Endothelial cell of umbilical vein (primary cell): Measurements from ENCODE around the gene TIAM1. TPM values are rescaled to one million over a fixed set of nuclear protein-coding genes. Genes with fewer than 3 reads are reported as not detected.

Experiments
- BruUV-seq: library from RNA; stranded (reverse); fragments of 400-500 nt; replicated peaks from 2 replicates; lab custom pipeline; 2021; lab: Mats Ljungman, UMichigan
- CTCF ChIA-PET: fragments of 300-600, 350-600 bp; sonication (Branson Sonifier 250); formaldehyde crosslinking; loops from one replicate; lab custom pipeline; 2021; ENCODE audit warnings: antibody characterized with exemption, inconsistent platforms; lab: Charles Lee
- POLR2A ChIA-PET: fragments of 300-600, 350-600 bp; sonication (Branson Sonifier 250); formaldehyde crosslinking; loops from one replicate; lab custom pipeline; 2021; ENCODE audit warnings: antibody characterized with exemption, inconsistent platforms; lab: Charles Lee
- DNase-seq: peaks from one replicate; pipeline ENCODE4 v3.0.0-alpha.2; 2011; ENCODE audit warnings: low read depth, low spot score
- FAIRE-seq: peaks from 2 replicates; lab custom pipeline; 2011; peaks lifted over from hg19 to GRCh38; lab: Jason Lieb, UNC
- H2AFZ ChIP-seq: 2 replicates; pipeline ENCODE4 v1.6.0; 2012; ENCODE audit warnings: low read depth, low read length, control low read depth, inconsistent platforms
- H3K27ac ChIP-seq: 2 replicates; pipeline ENCODE4 v1.5.1; 2011; ENCODE audit warnings: low read depth, mild to moderate bottlenecking, control low read depth, low read length, moderate library complexity; ENCODE audit not compliant: insufficient read depth
- H3K27me3 ChIP-seq, 2 experiments: 2 replicates each; pipeline versions ENCODE4 v1.6.0 to v1.6.1; 2011; ENCODE audit warnings: low read length in 2 of 2, mixed read lengths in 1 of 2; ENCODE audit not compliant: control insufficient read depth in 2 of 2, insufficient read depth in 2 of 2
- H3K36me3 ChIP-seq, 2 experiments: 2 replicates in 1 of 2; 3 replicates in 1 of 2; pipeline ENCODE4 v1.5.1; 2011; ENCODE audit warnings: low read length in 2 of 2, mild to moderate bottlenecking in 1 of 2, moderate library complexity in 1 of 2; ENCODE audit not compliant: control insufficient read depth in 2 of 2, insufficient read depth in 2 of 2; ENCODE audit errors: extremely low read depth in 1 of 2
- H3K4me1 ChIP-seq: 3 replicates; pipeline ENCODE4 v1.5.1; 2011; ENCODE audit warnings: mild to moderate bottlenecking, low read length; ENCODE audit not compliant: control insufficient read depth, insufficient read depth; ENCODE audit errors: extremely low read depth
- H3K4me2 ChIP-seq: 2 replicates; pipeline ENCODE4 v1.6.1; 2011; ENCODE audit warnings: low read length, control low read depth, mixed read lengths; ENCODE audit not compliant: insufficient read depth
- H3K4me3 ChIP-seq, 3 experiments: fragments of 200-600 bp in 1 of 3; sonication (generic), shearing (Covaris generic) in 1 of 3; replicated peaks in 1 of 3; 2 replicates each; pipeline ENCODE4 v1.5.1; 2011 to 2016; ENCODE audit warnings: control low read depth in 3 of 3, low read length in 3 of 3, mild to moderate bottlenecking in 2 of 3, inconsistent platforms in 1 of 3, low read depth in 1 of 3, moderate library complexity in 1 of 3; ENCODE audit not compliant: insufficient read depth in 1 of 3
- H3K79me2 ChIP-seq: 2 replicates; pipeline ENCODE4 v1.6.0; 2012; ENCODE audit warnings: low read length, inconsistent platforms; ENCODE audit not compliant: control insufficient read depth, insufficient read depth
- H3K9ac ChIP-seq: replicated peaks from 2 replicates; pipeline ENCODE3; 2011; ENCODE audit warnings: low read length, control low read depth; ENCODE audit not compliant: insufficient read depth; ENCODE audit errors: extremely low read depth
- H3K9me1 ChIP-seq: replicated peaks from 3 replicates; pipeline ENCODE4 v1.6.0; 2011; ENCODE audit warnings: mild to moderate bottlenecking, low read length; ENCODE audit not compliant: control insufficient read depth, insufficient read depth; ENCODE audit errors: extremely low read depth
- H3K9me3 ChIP-seq: replicated peaks from 2 replicates; pipeline ENCODE4 v1.5.1; 2012; ENCODE audit warnings: low read length, inconsistent platforms; ENCODE audit not compliant: control insufficient read depth, insufficient read depth
- H4K20me1 ChIP-seq: replicated peaks from 2 replicates; pipeline ENCODE3; 2011; ENCODE audit warnings: mild to moderate bottlenecking, low read length; ENCODE audit not compliant: control insufficient read depth, insufficient read depth; ENCODE audit errors: extremely low read depth
- CTCF ChIP-seq, 2 donors: IDR thresholded peaks; 1 replicate in 1 of 2; 2 replicates in 1 of 2; pipeline ENCODE4 v1.5.1; 2011; ENCODE audit warnings: low read length in 2 of 2, mild to moderate bottlenecking in 2 of 2, moderate library complexity in 2 of 2, control low read depth in 1 of 2, inconsistent platforms in 1 of 2, low read depth in 1 of 2; ENCODE audit not compliant: insufficient read depth in 1 of 2; ENCODE audit errors: extremely low read depth in 1 of 2
- EZH2 ChIP-seq: IDR thresholded peaks from 2 replicates; pipeline ENCODE4 v1.6.1; 2012; ENCODE audit warnings: borderline replicate concordance, low read depth, mild to moderate bottlenecking, moderate library complexity, low read length, inconsistent platforms; ENCODE audit not compliant: severe bottlenecking
- FOS ChIP-seq: IDR thresholded peaks from 2 replicates; pipeline ENCODE4 v1.6.1; 2011; ENCODE audit warnings: mild to moderate bottlenecking, low read length, moderate library complexity, borderline replicate concordance; ENCODE audit not compliant: insufficient read depth
- GATA2 ChIP-seq: IDR thresholded peaks from 2 replicates; pipeline ENCODE4 v1.7.0; 2011; ENCODE audit warnings: low read depth, mild to moderate bottlenecking, moderate library complexity, mixed read lengths, low read length; ENCODE audit not compliant: insufficient read length, insufficient read depth
- JUN ChIP-seq: IDR thresholded peaks from 2 replicates; pipeline ENCODE4 v1.6.1; 2011; ENCODE audit warnings: borderline replicate concordance, low read depth; ENCODE audit not compliant: insufficient read length, insufficient read depth
- MYC ChIP-seq: IDR thresholded peaks from one replicate; pipeline ENCODE4 v1.6.1; 2011; ENCODE audit warnings: mild to moderate bottlenecking, low read depth, low read length
- POLR2A ChIP-seq: IDR thresholded peaks from 2 replicates; pipeline ENCODE4 v1.6.1; 2012; ENCODE audit warnings: low read depth, mild to moderate bottlenecking, control low read depth, low read length
- POLR2AphosphoS5 ChIP-seq: IDR thresholded peaks from 2 replicates; pipeline ENCODE4 v1.6.1; 2012; ENCODE audit warnings: low read depth, mild to moderate bottlenecking, control low read depth, low read length, moderate library complexity; ENCODE audit not compliant: insufficient read depth
- dilution Hi-C: fragments of 300-500 bp; cut with MboI; formaldehyde crosslinking; loops from one replicate; pipeline ENCODE4 v1.15.0; 2019; ENCODE audit warnings: low sequenced_read_pairs; ENCODE audit not compliant: extremely low pct_ligation_motif_present
- intact Hi-C: fragments of 100-400 bp; cut with micrococcal nuclease; formaldehyde crosslinking; loops from one replicate; pipeline ENCODE4 v1.10.0; 2022
- polyA plus RNA-seq, 4 experiments: library from polyadenylated mRNA; depleted of rRNA in 3 of 4; stranded (reverse) in 3 of 4; unstranded in 1 of 4; fragments of >200 nt; gene quantifications; 2 replicates each; pipeline versions ENCODE4 v1.2.1 to v1.2.3, GENCODE V29; 2011 to 2012; ENCODE audit warnings: missing spikeins in 1 of 4
- total RNA-seq: library from RNA; stranded (reverse); gene quantifications from 2 replicates; pipeline ENCODE4 v1.2.3, GENCODE V29; 2021
- TF ChIP-seq, protein P1 (sequence below): IDR thresholded peaks from 2 replicates; pipeline ENCODE4 v1.6.1; 2011; ENCODE audit not compliant: insufficient read depth, insufficient read length

Gene TIAM1
- total and polyA plus RNA-seq, 2 donors (not counting 3 experiments of a cell fraction or from before 2014, with no cell fraction given), result 0.21 to 0.86 TPM

DNA sequence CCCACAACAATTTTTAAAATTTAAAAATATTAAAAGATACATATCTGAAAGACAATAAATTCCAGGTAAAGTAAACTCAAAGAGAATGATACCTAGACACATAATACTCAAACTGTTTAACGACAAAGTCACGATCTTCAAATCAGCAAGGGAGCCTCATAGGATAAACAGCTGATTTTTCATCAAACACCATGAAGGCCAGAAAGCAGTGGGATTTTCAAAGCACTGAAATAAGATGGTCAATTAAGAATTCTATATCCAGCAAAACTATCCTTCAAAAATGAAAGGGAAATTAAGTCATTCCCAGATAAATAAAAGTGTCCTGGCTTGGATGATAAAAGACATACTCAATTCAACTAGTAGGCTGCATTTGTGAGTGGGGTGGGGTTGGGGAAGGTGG lies 100.5 kb downstream of the TIAM1 start:
- H3K9me3 ChIP-seq, result no peaks in the 10 kb centered on the region
- H3K27me3 ChIP-seq, result no peaks in the 10 kb centered on the region
- no peak overlapping the region for H3K9ac ChIP-seq
- H2AFZ ChIP-seq, result no peak overlapping the region
- no peak overlapping the region for H3K27ac ChIP-seq
- H3K4me3 ChIP-seq, result no peak overlapping the region
- no peaks in the 10 kb centered on the region for H3K9me1 ChIP-seq
- FAIRE-seq (no peak), DNase-seq (no peak)
- intact Hi-C loops, result no loop called here
- CTCF ChIA-PET, result no interaction called here
- no peaks in the 10 kb centered on the region for H3K36me3 ChIP-seq
- H3K4me1 ChIP-seq, result no peaks in the 10 kb centered on the region
- no peak overlapping the region for H3K4me2 ChIP-seq
- no peak for TF ChIP-seq CTCF (IDR thresholded peaks at IDR 0.05; ENCODE audit: extremely low read depth in 1 of 2, insufficient read depth in 1 of 2, low read depth in 1 of 2, low read length in 2 of 2)
- no peak for TF ChIP-seq MYC
- dilution Hi-C loops, result no loop called here
- no TSS peak for BruUV-seq
- POLR2A ChIA-PET, result no interaction called here
- no peaks in the 10 kb centered on the region for H4K20me1 ChIP-seq
- H3K79me2 ChIP-seq, result no peaks in the 10 kb centered on the region

DNA sequence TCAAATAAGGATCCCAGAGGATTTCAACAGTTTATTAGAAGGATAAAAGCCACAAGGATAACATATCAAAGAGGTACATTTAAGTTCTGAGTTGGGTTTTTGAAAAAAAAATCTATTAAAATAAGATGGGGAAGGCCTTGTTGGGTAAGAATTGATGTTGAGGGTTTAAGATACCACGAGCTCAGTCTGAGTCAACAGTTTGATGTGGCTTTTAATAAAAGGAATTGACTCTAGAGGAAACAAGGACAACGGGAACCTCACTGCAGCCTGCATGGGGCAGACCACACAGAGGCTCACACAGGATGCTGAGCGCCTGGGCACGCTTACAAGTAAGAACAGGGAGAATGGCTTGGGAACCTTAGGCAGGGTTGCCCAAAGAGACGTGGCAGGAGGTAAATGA lies 107.5 kb downstream of the TIAM1 start:
- Histone ChIP-seq H3K36me3 (no peaks in the 10 kb centered on the region), H3K9me3 (no peaks in the 10 kb centered on the region), H3K4me3 (no peak overlapping the region), H3K79me2 (no peaks in the 10 kb centered on the region), H3K9me1 (no peaks in the 10 kb centered on the region), H3K4me2 (no peak overlapping the region), H3K27me3 (no peaks in the 10 kb centered on the region), H3K4me1 (no peaks in the 10 kb centered on the region), H3K27ac (no peak overlapping the region), H3K9ac (no peak overlapping the region), H2AFZ (no peak overlapping the region), H4K20me1 (no peaks in the 10 kb centered on the region)
- TF ChIP-seq FOS (no peak), POLR2AphosphoS5 (no peak), POLR2A (no peak), GATA2 (no peak), MYC (no peak), EZH2 (no peak), CTCF (IDR thresholded peaks at IDR 0.05; ENCODE audit: extremely low read depth in 1 of 2, insufficient read depth in 1 of 2, low read depth in 1 of 2, low read length in 2 of 2) (no peak), JUN (no peak)
- TF ChIP-seq, protein P1, sequence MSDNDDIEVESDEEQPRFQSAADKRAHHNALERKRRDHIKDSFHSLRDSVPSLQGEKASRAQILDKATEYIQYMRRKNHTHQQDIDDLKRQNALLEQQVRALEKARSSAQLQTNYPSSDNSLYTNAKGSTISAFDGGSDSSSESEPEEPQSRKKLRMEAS, result no peak
- intact Hi-C loops, result no loop called here
- ChIA-PET CTCF (no interaction called here), POLR2A (no interaction called here)
- DNase-seq, result no peak
- FAIRE-seq, result no peak
- no TSS peak for BruUV-seq
- dilution Hi-C loops, result no loop called here
